GM18873 (cell line): ENCODE measurements around the gene QSOX2.

ENCODE experiments used
- ATAC-seq: cut with Tn5 transposase; IDR thresholded peaks from one replicate; pipeline ENCODE4 v1.9.1; 2021; ENCODE audit warnings: mild to moderate bottlenecking, moderate library complexity, moderate number of reproducible peaks; ENCODE audit not compliant: unreplicated experiment, low FRiP score

QSOX2 gene

GRCh38 chr9:136283291-136284235, 38.0 kb upstream of the QSOX2 start:
- no peak for ATAC-seq

DNA sequence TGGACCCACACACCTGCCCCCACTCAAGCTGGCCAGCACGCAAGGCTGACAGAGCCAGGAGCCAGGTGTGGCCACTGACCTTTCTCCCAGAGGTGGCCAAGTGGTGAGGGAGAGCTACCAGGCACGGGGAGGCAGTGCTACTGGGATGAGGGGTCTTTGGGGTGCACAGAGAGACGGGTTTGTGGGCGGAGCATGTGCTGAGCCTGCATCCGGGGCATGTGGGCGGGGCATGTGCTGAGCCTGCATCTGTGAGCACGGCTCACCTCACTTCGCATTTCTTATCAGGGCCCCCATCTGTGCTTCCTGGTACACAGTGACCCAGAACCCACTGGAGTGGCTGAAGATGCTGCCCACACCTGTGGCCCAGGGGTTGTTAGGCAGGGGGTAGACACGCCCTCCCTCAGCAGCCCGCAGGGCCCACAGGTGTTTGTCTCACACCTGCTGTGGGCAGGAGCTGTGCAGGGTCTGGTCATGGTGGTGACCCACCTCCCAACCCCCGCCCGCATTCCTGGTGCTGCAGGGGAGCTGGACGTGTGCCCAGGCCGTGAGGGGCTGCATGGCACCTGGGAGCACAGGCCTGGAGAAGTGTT, 36.8 kb upstream of the QSOX2 start:
- no peak for ATAC-seq

- ATAC-seq, result no peak
Observed at GRCh38 chr9:136281421-136282271, 36.0 kb upstream of the QSOX2 start.

- ATAC-seq, result no peak
Observed at GRCh38 chr9:136280535-136281315, 35.1 kb upstream of the QSOX2 start.

DNA sequence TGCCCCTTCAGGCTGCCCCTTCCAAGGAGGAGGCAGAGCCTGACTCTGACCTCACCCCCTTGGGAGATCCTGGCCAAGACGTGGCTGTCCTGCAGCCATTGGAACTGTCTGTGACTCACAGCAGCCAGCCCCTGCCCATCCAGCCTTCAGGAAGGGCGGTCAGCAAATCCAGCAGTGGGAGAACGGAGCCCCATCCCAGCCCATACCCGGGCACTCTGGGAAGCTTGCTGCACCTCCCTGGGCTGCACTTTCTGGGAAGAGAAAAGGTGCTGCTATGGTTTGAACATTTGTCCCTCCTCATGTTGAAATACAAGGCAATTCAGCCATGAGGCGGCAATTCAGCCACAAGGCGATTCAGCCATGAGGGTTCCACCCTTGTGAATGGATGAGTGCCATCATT, 33.9 kb upstream of the QSOX2 start:
- no peak for ATAC-seq

- no peak for ATAC-seq
Observed at GRCh38 chr9:136278894-136279293, 33.3 kb upstream of the QSOX2 start.

DNA sequence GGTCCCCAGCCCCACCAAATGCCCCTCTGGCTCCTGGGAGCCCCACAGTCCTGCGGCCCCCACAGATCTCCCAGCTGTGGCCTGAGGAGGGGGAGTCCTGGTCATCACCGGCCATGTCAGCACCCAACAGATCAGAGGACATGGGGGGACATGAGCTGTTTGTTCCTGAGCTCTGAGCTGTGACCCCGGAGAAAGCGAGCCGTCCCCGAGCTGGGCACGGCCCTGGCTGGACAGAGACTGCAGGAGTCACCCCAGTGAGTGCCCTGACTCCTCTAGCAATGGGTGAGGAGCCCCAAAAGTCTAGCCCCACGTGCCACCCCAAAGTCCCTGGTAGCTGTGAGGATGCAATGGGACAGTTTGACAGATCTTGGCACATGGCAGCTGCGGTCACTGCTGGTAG, 32.6 kb upstream of the QSOX2 start:
- ATAC-seq, result no peak

DNA sequence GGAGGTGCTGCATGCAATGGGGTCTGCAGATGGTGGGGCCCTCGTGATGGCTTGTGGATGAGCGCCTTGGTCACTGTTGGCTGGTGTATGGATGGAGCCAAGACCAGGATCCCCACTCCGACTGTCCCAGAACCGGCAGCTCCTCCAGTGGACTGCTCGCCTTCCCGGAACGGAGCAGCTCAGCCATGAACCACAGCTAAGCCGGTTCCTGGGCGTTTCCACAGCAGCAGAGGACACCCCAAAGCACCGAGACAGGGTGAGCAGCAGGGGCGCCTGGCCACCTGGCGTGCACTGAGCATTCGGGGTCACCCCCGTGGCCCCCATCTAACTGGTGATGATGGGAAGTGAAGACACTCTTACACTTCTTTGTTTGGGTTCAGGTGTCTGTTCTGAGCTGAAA, 32.1 kb upstream of the QSOX2 start:
- ATAC-seq, result no peak

DNA sequence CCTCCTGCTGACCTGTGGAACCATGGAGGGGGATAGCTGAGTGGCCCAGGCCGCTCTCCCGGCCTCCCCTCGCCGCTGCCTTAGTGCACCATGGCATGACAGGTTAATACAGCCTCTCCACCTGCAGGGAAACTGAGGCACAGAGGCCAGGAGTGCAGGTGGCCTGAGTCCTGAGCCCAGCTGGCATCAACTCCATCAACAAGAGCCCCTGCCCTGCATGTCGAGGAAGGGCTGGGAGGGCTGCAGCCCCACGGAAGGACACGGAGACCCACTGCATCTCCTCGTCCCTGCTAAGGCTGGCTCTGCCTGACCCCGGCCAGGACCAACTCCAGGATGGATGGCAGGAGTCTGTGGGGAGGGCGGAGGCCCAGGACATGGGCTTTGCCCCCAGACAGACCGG, 31.1 kb upstream of the QSOX2 start:
- ATAC-seq, result no peak

DNA sequence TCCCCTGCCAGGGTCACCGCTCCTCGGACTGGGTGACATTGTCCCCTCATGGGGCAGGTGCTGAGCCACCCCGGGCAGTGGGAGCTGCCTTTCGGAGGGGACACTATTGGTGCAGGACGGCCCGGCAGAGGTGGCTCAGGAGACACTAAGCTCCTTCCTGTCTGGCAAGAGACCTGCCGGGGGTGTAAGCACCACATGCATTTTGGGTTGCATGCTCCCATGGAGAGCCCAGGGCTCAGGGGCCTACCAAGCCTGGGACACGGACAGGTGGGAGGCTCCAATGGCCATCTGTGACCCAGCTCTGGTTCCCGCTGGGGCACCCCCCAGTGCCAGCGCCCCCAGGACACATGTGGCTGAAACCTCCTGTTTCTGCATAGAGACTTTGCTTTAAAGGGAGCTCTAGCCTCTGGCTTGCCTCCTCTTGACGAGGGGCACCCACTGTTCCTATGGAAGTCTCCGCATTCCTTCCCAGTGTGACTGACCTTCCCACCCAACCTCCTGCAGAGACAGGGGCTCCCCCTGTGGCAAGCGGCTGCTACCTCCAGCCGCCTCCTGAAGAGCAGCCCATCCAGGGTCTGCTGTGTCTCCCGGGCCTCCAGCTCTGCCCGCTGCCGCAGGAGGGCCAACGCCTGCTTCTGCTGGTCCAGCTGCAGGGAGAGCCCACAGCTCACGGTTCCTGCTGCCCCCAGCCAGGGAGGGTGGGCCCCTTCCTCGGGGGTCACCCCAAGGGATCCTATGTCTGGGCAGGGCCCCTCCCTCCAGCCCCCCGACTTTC, 30.2 kb upstream of the QSOX2 start:
- ATAC-seq, result no peak

DNA sequence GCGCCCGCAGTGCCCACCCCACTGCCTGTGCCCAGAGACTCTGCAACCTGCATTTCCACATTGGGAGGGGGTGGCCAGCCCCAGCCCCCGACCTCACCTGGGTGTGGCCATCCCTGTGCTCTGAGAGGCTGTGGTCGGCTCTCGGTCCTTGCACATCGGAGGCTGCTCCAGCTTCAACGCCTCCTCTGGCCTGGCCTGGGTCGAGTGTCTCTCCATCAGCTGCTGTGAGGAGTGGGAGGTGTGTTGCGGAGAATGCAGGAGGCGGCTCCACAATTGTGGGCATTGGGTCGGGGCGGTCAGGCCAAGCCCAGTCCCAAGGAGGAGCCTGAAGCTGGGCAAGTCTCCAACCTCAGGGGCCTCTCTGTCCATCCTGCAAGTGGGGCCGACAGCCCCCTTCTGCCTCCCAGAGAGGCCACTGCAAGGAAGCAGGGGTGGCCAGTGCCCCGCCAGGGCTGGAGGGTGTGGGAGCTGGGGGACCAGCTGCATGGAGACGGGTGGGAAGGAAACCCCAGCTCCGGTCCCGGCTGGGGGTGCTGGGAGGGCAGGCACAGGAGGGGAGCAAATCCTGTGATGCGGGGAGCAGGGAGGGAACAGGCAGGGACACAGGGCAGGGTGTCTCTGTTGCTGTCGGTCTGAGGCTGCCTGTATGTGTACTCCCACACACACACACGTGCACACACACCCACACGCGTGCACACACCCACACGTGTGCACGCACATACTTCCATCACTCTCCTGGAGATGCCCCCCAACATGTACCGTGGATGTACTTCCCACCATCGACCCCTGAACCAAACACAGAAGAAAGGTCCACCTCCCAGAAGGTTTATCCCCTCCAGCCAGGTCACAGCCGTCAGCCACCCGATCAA, 29.4 kb upstream of the QSOX2 start:
- ATAC-seq, result no peak

DNA sequence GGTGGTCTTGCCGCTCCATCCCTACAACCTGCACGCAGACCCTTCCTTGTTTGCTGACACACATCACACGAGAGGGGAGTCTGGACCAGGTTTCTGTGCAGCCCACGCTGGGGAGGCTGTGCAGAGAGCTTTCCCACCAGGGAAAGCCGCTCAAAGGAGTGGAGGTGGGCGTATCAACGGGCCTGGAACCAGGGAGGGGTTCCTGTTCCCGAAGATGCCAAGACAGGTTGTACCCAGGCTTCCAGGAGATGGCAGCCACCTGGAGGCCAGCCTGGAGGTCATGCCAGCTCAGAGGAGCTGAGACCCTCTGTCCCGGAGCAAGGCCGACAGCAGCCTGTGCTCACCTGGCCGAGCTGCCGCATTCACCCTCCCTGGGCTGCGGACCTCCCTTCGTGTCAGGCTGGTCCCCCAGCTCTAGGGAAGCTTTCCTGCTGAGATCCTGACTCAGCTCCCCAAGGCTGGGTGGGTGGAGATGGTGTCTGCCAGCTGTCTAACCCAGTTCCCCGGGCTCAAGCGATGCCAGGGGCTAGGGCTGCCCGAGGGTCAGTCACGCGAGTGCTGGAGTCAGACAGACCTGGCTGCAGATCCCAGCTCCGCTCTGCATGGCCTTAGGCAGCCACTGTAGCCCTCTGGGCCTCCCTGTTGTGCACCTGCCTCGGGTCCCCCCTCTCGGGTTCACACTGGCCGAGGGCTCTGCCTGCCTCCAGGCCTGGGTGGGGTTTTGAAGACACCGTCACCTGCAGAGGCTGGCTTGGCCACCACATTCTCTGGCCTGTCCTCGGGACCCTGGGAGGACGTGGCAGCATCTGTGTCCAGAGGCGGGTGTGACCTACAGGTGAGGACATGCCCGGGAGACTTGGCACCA, 28.5 kb upstream of the QSOX2 start:
- ATAC-seq, result no peak

GRCh38 chr9:136273244-136273865, 27.7 kb upstream of the QSOX2 start:
- no peak for ATAC-seq

GRCh38 chr9:136270173-136270705, 24.6 kb upstream of the QSOX2 start:
- no peak for ATAC-seq

- ATAC-seq, result no peak
Observed at GRCh38 chr9:136268735-136269134, 23.1 kb upstream of the QSOX2 start.

GRCh38 chr9:136268318-136268717, 22.7 kb upstream of the QSOX2 start:
- ATAC-seq, result no peak
